ENCODE results near the gene EPHA4. TPM values are rescaled to one million over a fixed set of nuclear protein-coding genes. Genes with fewer than 3 reads are reported as not detected.

EPHA4 gene
- total RNA-seq, 1 experiment from 2014 or later, result 3.2 TPM

GRCh38 chr2:221501883-221502269, 70.2 kb downstream of the EPHA4 start:
- Mint-ChIP-seq H3K27ac (ENCODE audit: unreplicated experiment) (no peak overlapping the region), H3K27me3 (ENCODE audit: unreplicated experiment) (no peaks in the 10 kb centered on the region), H3K9me3 (ENCODE audit: low read depth, unreplicated experiment) (no peaks in the 10 kb centered on the region), H3K4me1 (ENCODE audit: low read depth, unreplicated experiment) (peaks cover 21% of the 10 kb centered on the region), H3K4me3 (ENCODE audit: low read depth, unreplicated experiment) (no peak overlapping the region), H3K36me3 (ENCODE audit: insufficient read depth, unreplicated experiment) (no peaks in the 10 kb centered on the region)
- intact Hi-C loops (cut with micrococcal nuclease; ENCODE audit: unreplicated experiment), result no loop called here
- CTCF ChIA-PET, result no interaction called here
- no TSS peak for BruUV-seq (replicated peaks)
- DNase-seq, result no peak
- TF ChIP-seq, protein P1, sequence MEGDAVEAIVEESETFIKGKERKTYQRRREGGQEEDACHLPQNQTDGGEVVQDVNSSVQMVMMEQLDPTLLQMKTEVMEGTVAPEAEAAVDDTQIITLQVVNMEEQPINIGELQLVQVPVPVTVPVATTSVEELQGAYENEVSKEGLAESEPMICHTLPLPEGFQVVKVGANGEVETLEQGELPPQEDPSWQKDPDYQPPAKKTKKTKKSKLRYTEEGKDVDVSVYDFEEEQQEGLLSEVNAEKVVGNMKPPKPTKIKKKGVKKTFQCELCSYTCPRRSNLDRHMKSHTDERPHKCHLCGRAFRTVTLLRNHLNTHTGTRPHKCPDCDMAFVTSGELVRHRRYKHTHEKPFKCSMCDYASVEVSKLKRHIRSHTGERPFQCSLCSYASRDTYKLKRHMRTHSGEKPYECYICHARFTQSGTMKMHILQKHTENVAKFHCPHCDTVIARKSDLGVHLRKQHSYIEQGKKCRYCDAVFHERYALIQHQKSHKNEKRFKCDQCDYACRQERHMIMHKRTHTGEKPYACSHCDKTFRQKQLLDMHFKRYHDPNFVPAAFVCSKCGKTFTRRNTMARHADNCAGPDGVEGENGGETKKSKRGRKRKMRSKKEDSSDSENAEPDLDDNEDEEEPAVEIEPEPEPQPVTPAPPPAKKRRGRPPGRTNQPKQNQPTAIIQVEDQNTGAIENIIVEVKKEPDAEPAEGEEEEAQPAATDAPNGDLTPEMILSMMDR (IDR thresholded peaks at IDR 0.05; ENCODE audit: unreplicated experiment), result no peak

DNA sequence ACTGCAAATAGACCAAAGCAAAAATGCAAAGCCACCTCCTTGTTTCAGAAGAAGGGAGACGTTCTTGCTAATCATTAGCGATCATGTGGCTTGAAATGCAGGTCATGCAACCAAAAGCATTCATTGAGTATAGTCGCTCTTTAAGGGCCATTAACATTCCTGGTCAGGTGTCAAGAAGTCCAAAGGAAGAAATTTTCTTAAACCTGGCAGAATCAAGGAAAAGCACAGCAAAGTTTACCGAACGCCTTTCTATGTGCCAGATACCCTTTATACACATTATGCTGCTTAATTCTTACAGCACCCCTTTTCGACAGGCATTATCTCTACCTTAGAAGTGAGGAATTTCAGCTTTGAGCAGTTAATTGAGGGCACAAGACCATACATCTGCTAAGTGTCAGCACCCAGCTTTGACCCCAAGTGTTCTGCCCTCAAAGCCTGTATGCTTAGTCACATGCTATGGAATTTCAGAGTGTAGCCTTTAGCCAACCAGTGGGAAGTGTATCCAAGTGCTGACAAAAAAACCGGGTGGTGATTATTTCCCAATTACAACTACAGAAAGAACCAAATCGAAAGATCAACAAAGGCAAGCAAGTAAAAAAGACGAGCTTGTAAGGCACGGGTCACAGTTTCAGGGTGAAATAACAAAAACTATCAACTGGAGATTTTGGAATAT, 70.8 kb downstream of the EPHA4 start:
- intact Hi-C loops (cut with micrococcal nuclease; ENCODE audit: unreplicated experiment), result no loop called here
- CTCF ChIA-PET, result no interaction called here
- no peak for DNase-seq

GRCh38 chr2:221500501-221501209, 71.4 kb downstream of the EPHA4 start:
- Mint-ChIP-seq H3K27ac (ENCODE audit: unreplicated experiment) (no peak overlapping the region), H3K9me3 (ENCODE audit: low read depth, unreplicated experiment) (no peaks in the 10 kb centered on the region), H3K4me1 (ENCODE audit: low read depth, unreplicated experiment) (peaks cover 21% of the 10 kb centered on the region), H3K4me3 (ENCODE audit: low read depth, unreplicated experiment) (no peak overlapping the region), H3K36me3 (ENCODE audit: insufficient read depth, unreplicated experiment) (no peaks in the 10 kb centered on the region), H3K27me3 (ENCODE audit: unreplicated experiment) (no peaks in the 10 kb centered on the region)
- CTCF ChIA-PET, result interaction anchor here (0.6 kb wide), 1 partner anchor 9 kb away, joined by 3 read pairs; no protein-coding TSS in a partner anchor
- DNase-seq, result no peak
- no TSS peak for BruUV-seq (replicated peaks)
- TF ChIP-seq, protein P1 (IDR thresholded peaks at IDR 0.05; ENCODE audit: unreplicated experiment), result no peak
- intact Hi-C loops (cut with micrococcal nuclease; ENCODE audit: unreplicated experiment), result no loop called here

More for the DNA sequence above, 70.8 kb downstream of the EPHA4 start:
- Mint-ChIP-seq H3K9me3 (ENCODE audit: low read depth, unreplicated experiment) (no peaks in the 10 kb centered on the region), H3K36me3 (ENCODE audit: insufficient read depth, unreplicated experiment) (no peaks in the 10 kb centered on the region), H3K4me1 (ENCODE audit: low read depth, unreplicated experiment) (peaks cover 21% of the 10 kb centered on the region), H3K27me3 (ENCODE audit: unreplicated experiment) (no peaks in the 10 kb centered on the region), H3K27ac (ENCODE audit: unreplicated experiment) (no peak overlapping the region), H3K4me3 (ENCODE audit: low read depth, unreplicated experiment) (no peak overlapping the region)
- BruUV-seq (replicated peaks), result no TSS peak
- TF ChIP-seq, protein P1 (IDR thresholded peaks at IDR 0.05; ENCODE audit: unreplicated experiment), result no peak

- CTCF ChIA-PET, result interaction anchor here (0.6 kb wide), 1 partner anchor 1847 kb away, joined by 3 read pairs; no protein-coding TSS in a partner anchor
- Mint-ChIP-seq H3K27me3 (ENCODE audit: unreplicated experiment) (no peaks in the 10 kb centered on the region), H3K36me3 (ENCODE audit: insufficient read depth, unreplicated experiment) (no peaks in the 10 kb centered on the region), H3K4me1 (ENCODE audit: low read depth, unreplicated experiment) (peaks cover 14% of the 10 kb centered on the region), H3K4me3 (ENCODE audit: low read depth, unreplicated experiment) (no peak overlapping the region), H3K9me3 (ENCODE audit: low read depth, unreplicated experiment) (no peaks in the 10 kb centered on the region), H3K27ac (ENCODE audit: unreplicated experiment) (no peak overlapping the region)
- TF ChIP-seq, protein P1 (IDR thresholded peaks at IDR 0.05; ENCODE audit: unreplicated experiment), result no peak
- no TSS peak for BruUV-seq (replicated peaks)
- DNase-seq, result no peak
- intact Hi-C loops (cut with micrococcal nuclease; ENCODE audit: unreplicated experiment), result no loop called here
These were observed 76.4 kb downstream of the EPHA4 start for GRCh38 chr2:221495731-221496130.
